Spleen (tissue), 11 donors: ENCODE data around the gene PRDM16. TPM values are rescaled to one million over a fixed set of nuclear protein-coding genes. Genes with fewer than 3 reads are reported as not detected.

ENCODE experiments used
- DNase-seq: peaks from one replicate; pipeline ENCODE4 v3.0.0-alpha.2; 2020
- H3K27ac ChIP-seq, 8 donors: fragments of 200-600 bp; sonication (generic) in 7 of 8; 1 replicate in 4 of 8; 2 replicates in 4 of 8; pipeline versions ENCODE4 v1.5.0 to v1.8.0; 2016 to 2021; ENCODE audit warnings: inconsistent platforms in 4 of 8, mild to moderate bottlenecking in 4 of 8, moderate library complexity in 1 of 8
- H3K27me3 ChIP-seq, 7 donors: fragments of 200-600 bp; sonication (generic) in 6 of 7; replicated peaks in 1 of 7; 1 replicate in 4 of 7; 2 replicates in 3 of 7; pipeline versions ENCODE4 v1.5.0 to v1.8.0; 2016 to 2021; ENCODE audit warnings: inconsistent platforms in 3 of 7, mild to moderate bottlenecking in 1 of 7
- H3K36me3 ChIP-seq, 6 donors: fragments of 200-600 bp; sonication (generic) in 5 of 6; 1 replicate in 4 of 6; 2 replicates in 2 of 6; pipeline versions ENCODE4 v1.5.0 to v1.8.0; 2016 to 2021; ENCODE audit warnings: inconsistent platforms in 2 of 6
- H3K4me1 ChIP-seq, 6 donors: fragments of 200-600 bp; sonication (generic) in 5 of 6; 1 replicate in 3 of 6; 2 replicates in 3 of 6; pipeline versions ENCODE4 v1.5.0 to v1.8.0; 2016 to 2021; ENCODE audit warnings: inconsistent platforms in 3 of 6
- H3K4me3 ChIP-seq, 8 donors: fragments of 200-600 bp; sonication (generic) in 7 of 8; 1 replicate in 4 of 8; 2 replicates in 4 of 8; pipeline versions ENCODE4 v1.5.0 to v1.8.0; 2016 to 2021; ENCODE audit warnings: inconsistent platforms in 4 of 8, mild to moderate bottlenecking in 4 of 8, moderate library complexity in 2 of 8
- H3K9me3 ChIP-seq, 8 donors: fragments of 200-600 bp; sonication (generic) in 7 of 8; 1 replicate in 4 of 8; 2 replicates in 4 of 8; pipeline versions ENCODE4 v1.5.0 to v1.8.0; 2016 to 2021; ENCODE audit warnings: inconsistent platforms in 4 of 8
- POLR2A ChIP-seq, 3 donors: fragments of 450-650 bp; IDR thresholded peaks; one replicate each; pipeline ENCODE4 v1.5.1; 2017; ENCODE audit warnings: antibody characterized with exemption in 3 of 3, mild to moderate bottlenecking in 1 of 3
- POLR2AphosphoS5 ChIP-seq, 3 donors: sonication (generic); formaldehyde crosslinking; IDR thresholded peaks; one replicate each; pipeline ENCODE4 v1.5.1; 2017; ENCODE audit warnings: antibody characterized with exemption in 3 of 3
- WGBS, 5 donors: extraction: QIAGEN DNeasy Blood & Tissue Kit in 3 of 5; methylation state at CpG; one replicate each; pipeline versions ENCODE4 v1.1.5 to v1.1.7; 2013 to 2018; 5-methylcytosine and 5-hydroxymethylcytosine counted together
- intact Hi-C: fragments of 100-400 bp; cut with DNase I; formaldehyde crosslinking; loops from one replicate; pipeline ENCODE4 v1.15.0; 2023; ENCODE audit warnings: low total_unique reads
- polyA plus RNA-seq, 3 donors: library from polyadenylated mRNA; stranded (reverse); fragments of 200-250 nt; gene quantifications; one replicate each; pipeline ENCODE4 v1.2.1, GENCODE V29; 2013
- total RNA-seq, 7 donors: library from RNA; depleted of rRNA in 3 of 7; stranded (reverse); fragments of >200 nt in 3 of 7; fragmentation: NEBNext Ultra II Directional in 4 of 7; extraction: Animal tissue kit (Norgen Biotek cat#: 25700) in 4 of 7; gene quantifications; one replicate each; pipeline versions ENCODE4 v1.1.0 to v1.2.1, GENCODE V29; 2016 to 2021
- TF ChIP-seq, protein P1 (sequence below), 11 experiments: fragments of 200-600 bp in 7 of 11; fragments of 450-650 bp in 4 of 11; sonication (generic) in 4 of 11; IDR thresholded peaks in 8 of 11; conservative IDR thresholded peaks in 3 of 11; 1 replicate in 7 of 11; 2 replicates in 4 of 11; pipeline versions ENCODE4 v1.4.0 to v1.8.0; 2016 to 2021; ENCODE audit warnings: antibody characterized with exemption in 11 of 11, inconsistent platforms in 4 of 11, mild to moderate bottlenecking in 1 of 11
- donor health status: healthy with polysubstance abuse.
- donor health status: DM: no; HTN: no; CAD: no; lungs with moderate emphysema.
- donor health status: DM: no; HTN: no; CAD: no.
- donor health status: Bipolar disorder and iron deficiency.
- donor health status: healthy.
- donor health status: DM: no; HTN: no; CAD: no.
- donor health status: DM: yes; HTN: yes; CAD: no.

The PRDM16 gene
- total and polyA plus RNA-seq, 10 donors = 0.43 to 3.2 (median 1.4) TPM

DNA sequence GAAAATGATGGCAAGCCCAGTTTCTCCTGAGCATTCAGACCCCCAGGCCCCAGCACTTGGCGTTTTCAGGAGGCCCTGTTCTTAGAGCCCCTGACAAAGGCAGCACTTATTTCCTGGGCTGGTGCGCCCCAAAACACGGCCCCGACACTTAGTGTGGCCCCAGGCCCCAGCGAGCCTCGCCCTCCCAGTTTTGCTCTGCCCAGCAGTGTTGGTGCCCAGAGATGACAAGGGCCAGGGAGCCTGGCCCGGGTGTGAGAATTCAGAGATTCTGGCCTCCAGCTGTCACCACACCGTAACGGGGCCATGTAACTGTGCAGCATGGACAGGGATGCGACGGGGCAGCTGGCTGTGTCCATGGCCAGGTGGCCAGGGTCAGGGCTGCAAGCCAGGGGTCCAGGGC lies 367.4 kb downstream of the PRDM16 start:
- 89 to 96% (median 90%) methylated on average over 9 to 11 of the region's 11 CpGs for WGBS, 5 donors
- intact Hi-C loops = no loop called here
- H3K27me3 ChIP-seq = peaks cover 0 to 30% (median 0%) of the 10 kb centered on the region in 7 donors
- no peak overlapping the region for H3K27ac ChIP-seq
- no peak overlapping the region for H3K4me3 ChIP-seq
- H3K9me3 ChIP-seq = no peaks in the 10 kb centered on the region
- TF ChIP-seq POLR2AphosphoS5 (IDR thresholded peaks at IDR 0.05) (no peak), POLR2A (IDR thresholded peaks at IDR 0.05) (no peak)
- TF ChIP-seq, protein P1, sequence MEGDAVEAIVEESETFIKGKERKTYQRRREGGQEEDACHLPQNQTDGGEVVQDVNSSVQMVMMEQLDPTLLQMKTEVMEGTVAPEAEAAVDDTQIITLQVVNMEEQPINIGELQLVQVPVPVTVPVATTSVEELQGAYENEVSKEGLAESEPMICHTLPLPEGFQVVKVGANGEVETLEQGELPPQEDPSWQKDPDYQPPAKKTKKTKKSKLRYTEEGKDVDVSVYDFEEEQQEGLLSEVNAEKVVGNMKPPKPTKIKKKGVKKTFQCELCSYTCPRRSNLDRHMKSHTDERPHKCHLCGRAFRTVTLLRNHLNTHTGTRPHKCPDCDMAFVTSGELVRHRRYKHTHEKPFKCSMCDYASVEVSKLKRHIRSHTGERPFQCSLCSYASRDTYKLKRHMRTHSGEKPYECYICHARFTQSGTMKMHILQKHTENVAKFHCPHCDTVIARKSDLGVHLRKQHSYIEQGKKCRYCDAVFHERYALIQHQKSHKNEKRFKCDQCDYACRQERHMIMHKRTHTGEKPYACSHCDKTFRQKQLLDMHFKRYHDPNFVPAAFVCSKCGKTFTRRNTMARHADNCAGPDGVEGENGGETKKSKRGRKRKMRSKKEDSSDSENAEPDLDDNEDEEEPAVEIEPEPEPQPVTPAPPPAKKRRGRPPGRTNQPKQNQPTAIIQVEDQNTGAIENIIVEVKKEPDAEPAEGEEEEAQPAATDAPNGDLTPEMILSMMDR (IDR thresholded peaks at IDR 0.05 in 8 of 11, conservative IDR thresholded peaks at IDR 0.05 in 3 of 11) = no peak
- H3K4me1 ChIP-seq = no peaks in the 10 kb centered on the region
- DNase-seq = no peak
- no peaks in the 10 kb centered on the region for H3K36me3 ChIP-seq

GRCh38 chr1:3436901-3437300 lies 367.9 kb downstream of the PRDM16 start:
- intact Hi-C loops = no loop called here
- WGBS, 5 donors = 74 to 91% (median 82%) methylated on average over 9 to 14 of the region's 14 CpGs
- no peaks in the 10 kb centered on the region for H3K36me3 ChIP-seq
- DNase-seq = no peak
- TF ChIP-seq POLR2AphosphoS5 (IDR thresholded peaks at IDR 0.05) (no peak), POLR2A (IDR thresholded peaks at IDR 0.05) (no peak)
- TF ChIP-seq, protein P1 (IDR thresholded peaks at IDR 0.05 in 8 of 11, conservative IDR thresholded peaks at IDR 0.05 in 3 of 11) = no peak
- no peak overlapping the region for H3K4me3 ChIP-seq
- H3K27ac ChIP-seq = no peak overlapping the region
- H3K27me3 ChIP-seq = peaks cover 0 to 30% (median 0%) of the 10 kb centered on the region in 7 donors
- no peaks in the 10 kb centered on the region for H3K9me3 ChIP-seq
- no peaks in the 10 kb centered on the region for H3K4me1 ChIP-seq

- Histone ChIP-seq H3K4me1 (no peaks in the 10 kb centered on the region), H3K27ac (no peak overlapping the region), H3K9me3 (no peaks in the 10 kb centered on the region), H3K27me3 (peaks cover 0 to 47% (median 0%) of the 10 kb centered on the region in 7 donors), H3K36me3 (no peaks in the 10 kb centered on the region), H3K4me3 (no peak overlapping the region)
- 77 to 92% (median 84%) methylated on average over 9 of the region's 9 CpGs for WGBS, 5 donors
- TF ChIP-seq, protein P1 (IDR thresholded peaks at IDR 0.05 in 8 of 11, conservative IDR thresholded peaks at IDR 0.05 in 3 of 11) = no peak
- TF ChIP-seq POLR2A (IDR thresholded peaks at IDR 0.05) = no peak
- no peak for TF ChIP-seq POLR2AphosphoS5 (IDR thresholded peaks at IDR 0.05)
- no peak for DNase-seq
- intact Hi-C loops = no loop called here
Measured at GRCh38 chr1:3438661-3439180, 369.7 kb downstream of the PRDM16 start.

DNA sequence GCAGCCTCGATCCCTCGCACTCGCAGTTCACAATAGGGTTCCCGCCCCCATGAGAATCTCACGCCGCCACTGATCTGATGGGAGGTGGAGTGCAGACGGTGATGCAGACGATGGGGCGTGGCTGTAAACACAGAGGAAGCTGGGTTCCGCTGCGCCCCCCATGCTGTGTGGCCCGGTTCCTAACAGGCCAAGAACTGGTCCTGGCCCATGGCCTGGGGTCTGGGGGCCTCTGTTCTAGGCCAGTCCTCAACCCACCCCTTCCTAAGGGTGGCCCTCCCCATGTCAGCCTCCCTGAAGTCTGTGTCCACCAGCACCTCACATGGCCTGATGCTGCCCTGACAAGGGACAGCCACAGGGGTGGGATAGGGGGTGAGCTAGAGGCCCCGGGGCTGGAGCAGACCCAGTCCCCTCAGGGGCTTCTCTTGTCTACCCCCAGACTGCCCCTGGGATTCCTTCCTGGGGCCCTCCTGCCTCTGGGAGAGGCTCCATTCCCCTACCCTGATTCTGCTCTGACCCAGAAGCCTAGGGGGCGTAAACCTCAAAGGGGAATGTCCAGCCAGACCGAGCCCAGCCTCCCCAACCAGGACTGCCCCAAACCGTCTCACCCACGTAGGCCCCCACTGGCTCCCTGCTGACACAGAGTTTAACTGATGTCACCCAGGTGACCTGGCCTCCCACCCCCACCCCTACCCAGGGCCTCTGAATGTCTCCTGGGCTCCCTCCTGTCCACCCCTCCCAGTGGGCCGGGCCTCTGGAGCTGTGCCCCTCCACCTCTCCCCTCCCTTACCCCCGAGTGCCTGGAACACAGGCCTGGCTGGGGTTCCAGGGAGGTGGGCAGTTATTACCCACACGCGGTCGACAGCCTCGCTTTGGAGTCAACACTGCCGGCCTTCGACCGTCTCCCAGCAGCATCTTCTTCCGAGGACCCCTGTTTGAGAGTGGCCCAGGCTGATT lies 370.6 kb downstream of the PRDM16 start:
- intact Hi-C loops = no loop called here
- no peaks in the 10 kb centered on the region for H3K9me3 ChIP-seq
- H3K36me3 ChIP-seq = no peaks in the 10 kb centered on the region
- no peak overlapping the region for H3K4me3 ChIP-seq
- H3K27ac ChIP-seq = no peak overlapping the region
- peaks cover 0 to 56% (median 0%) of the 10 kb centered on the region in 7 donors for H3K27me3 ChIP-seq
- no peaks in the 10 kb centered on the region for H3K4me1 ChIP-seq
- 68 to 82% (median 78%) methylated on average over 22 to 27 of the region's 27 CpGs for WGBS, 5 donors
- no peak for DNase-seq
- TF ChIP-seq POLR2AphosphoS5 (IDR thresholded peaks at IDR 0.05) (no peak), POLR2A (IDR thresholded peaks at IDR 0.05) (no peak)
- TF ChIP-seq, protein P1 (IDR thresholded peaks at IDR 0.05 in 8 of 11, conservative IDR thresholded peaks at IDR 0.05 in 3 of 11) = no peak
